ENCODE results near the gene RBM27. TPM values are rescaled to one million over a fixed set of nuclear protein-coding genes. Genes with fewer than 3 reads are reported as not detected.
A peak's percentile ranks its signal among the peaks of the same experiment; 100 is the strongest.

RBM27 gene
- 10 to 100 TPM; 13.4 to 15.4 (median 13.9) TPM for total RNA-seq

GRCh38 chr5:146203011-146203871 lies at the start of gene RBM27:
Gene RBM27 (plus strand): TSS chr5:146203605. CDS start chr5:146203766, 161 bp downstream.
- TF ChIP-seq CTCF (IDR thresholded peaks at IDR 0.05 in 4 of 5, conservative IDR thresholded peaks at IDR 0.05 in 1 of 5) (peak in 1 of 5 experiments; percentile 10), POLR2A (IDR thresholded peaks at IDR 0.05) (peak; percentile 75 to 78)
- peak; percentile 100 for ATAC-seq
- Histone ChIP-seq H3K9me3 (no peaks in the 10 kb centered on the region), H3K27me3 (no peaks in the 10 kb centered on the region), H3K36me3 (no peaks in the 10 kb centered on the region), H3K4me3 (peak within 1 kb of the TSS; percentile 82 to 97 (median 90)), H3K4me1 (peaks cover 31 to 38% of the 10 kb centered on the region in 2 donors), H3K27ac (peak within 1 kb of the TSS; percentile 78 to 94 (median 86))
- intact Hi-C loops (cut with DNase I; ENCODE audit: low total_unique reads): loop anchor here (1.0 kb wide), 1 partner anchor 21 kb away; the partner anchor contains the start of gene LARS1
- peak; percentile 98 for DNase-seq
- in situ Hi-C loops (cut with MboI; ENCODE audit: low sequenced_read_pairs in 4 of 4): no loop called here

GRCh38 chr5:146158255-146158654 lies 45.1 kb upstream of the RBM27 start:
- Histone ChIP-seq H3K36me3 (peaks cover 0 to 94% of the 10 kb centered on the region in 2 donors), H3K27me3 (no peaks in the 10 kb centered on the region), H3K4me1 (no peaks in the 10 kb centered on the region), H3K4me3 (no peak overlapping the region), H3K27ac (no peak overlapping the region), H3K9me3 (no peaks in the 10 kb centered on the region)
- in situ Hi-C loops (cut with MboI; ENCODE audit: low sequenced_read_pairs in 4 of 4): no loop called here
- no peak for ATAC-seq
- TF ChIP-seq CTCF (IDR thresholded peaks at IDR 0.05 in 4 of 5, conservative IDR thresholded peaks at IDR 0.05 in 1 of 5) (no peak), POLR2A (IDR thresholded peaks at IDR 0.05) (no peak)
- no peak for DNase-seq
- intact Hi-C loops (cut with DNase I; ENCODE audit: low total_unique reads): no loop called here

- in situ Hi-C loops (cut with MboI; ENCODE audit: low sequenced_read_pairs in 4 of 4): loop anchor here in 1 of 4 donors (10.0 kb wide), 1 partner anchor 110 kb away; no protein-coding TSS in a partner anchor
- Histone ChIP-seq H3K4me1 (no peaks in the 10 kb centered on the region), H3K4me3 (no peak overlapping the region), H3K9me3 (no peaks in the 10 kb centered on the region), H3K27me3 (no peaks in the 10 kb centered on the region), H3K27ac (no peak overlapping the region), H3K36me3 (peaks cover 0 to 86% of the 10 kb centered on the region in 2 donors)
- TF ChIP-seq CTCF (IDR thresholded peaks at IDR 0.05 in 4 of 5, conservative IDR thresholded peaks at IDR 0.05 in 1 of 5) (no peak), POLR2A (IDR thresholded peaks at IDR 0.05) (no peak)
- intact Hi-C loops (cut with DNase I; ENCODE audit: low total_unique reads): no loop called here
- no peak for ATAC-seq
- no peak for DNase-seq
Observed at GRCh38 chr5:146164382-146164781, 39.0 kb upstream of the RBM27 start.

GRCh38 chr5:146165460-146165859 lies 37.9 kb upstream of the RBM27 start:
- H3K4me3 ChIP-seq: no peak overlapping the region
- no peaks in the 10 kb centered on the region for H3K27me3 ChIP-seq
- TF ChIP-seq POLR2A (IDR thresholded peaks at IDR 0.05): no peak
- TF ChIP-seq CTCF (IDR thresholded peaks at IDR 0.05 in 4 of 5, conservative IDR thresholded peaks at IDR 0.05 in 1 of 5): no peak
- H3K9me3 ChIP-seq: no peaks in the 10 kb centered on the region
- H3K36me3 ChIP-seq: peaks cover 0 to 87% of the 10 kb centered on the region in 2 donors
- intact Hi-C loops (cut with DNase I; ENCODE audit: low total_unique reads) (no loop called here), in situ Hi-C loops (cut with MboI; ENCODE audit: low sequenced_read_pairs in 4 of 4) (loop anchor here in 1 of 4 donors (10.0 kb wide), 1 partner anchor 109 kb away; no protein-coding TSS in a partner anchor)
- DNase-seq (no peak), ATAC-seq (no peak)
- no peaks in the 10 kb centered on the region for H3K4me1 ChIP-seq
- no peak overlapping the region for H3K27ac ChIP-seq

Measured in gastrocnemius medialis (tissue), 4 donors.